ENCODE data around the gene C2CD4C. TPM values are rescaled to one million over a fixed set of nuclear protein-coding genes. Genes with fewer than 3 reads are reported as not detected.

The C2CD4C gene
- polyA plus RNA-seq, 1 donor from 2014 or later = 21.4 TPM

GRCh38 chr19:457636-458035 lies 48.7 kb upstream of the C2CD4C start:
- H3K9me3 ChIP-seq (ENCODE audit: low read length) = no peaks in the 10 kb centered on the region
- no peak overlapping the region for H3K27ac ChIP-seq (ENCODE audit: low read length)
- H3K4me2 ChIP-seq (ENCODE audit: low read length) = no peak overlapping the region
- H2AFZ ChIP-seq (ENCODE audit: low read depth, low read length) = no peak overlapping the region
- no peak for TF ChIP-seq EP300 (conservative IDR thresholded peaks at IDR 0.05; ENCODE audit: poor library complexity, severe bottlenecking)
- no peak for TF ChIP-seq REST (IDR thresholded peaks at IDR 0.05; ENCODE audit: borderline replicate concordance)
- no peak for TF ChIP-seq TAF1 (IDR thresholded peaks at IDR 0.05; ENCODE audit: low read depth)
- TF ChIP-seq POLR2AphosphoS5 (IDR thresholded peaks at IDR 0.05) = no peak
- TF ChIP-seq RAD21 (conservative IDR thresholded peaks at IDR 0.05) = no peak
- TF ChIP-seq EZH2 (IDR thresholded peaks at IDR 0.05; ENCODE audit: borderline replicate concordance, insufficient read depth, low read length, poor library complexity, severe bottlenecking) = no peak
- TF ChIP-seq MXI1 (conservative IDR thresholded peaks at IDR 0.05; ENCODE audit: poor library complexity, severe bottlenecking) = no peak
- TF ChIP-seq, protein P1, sequence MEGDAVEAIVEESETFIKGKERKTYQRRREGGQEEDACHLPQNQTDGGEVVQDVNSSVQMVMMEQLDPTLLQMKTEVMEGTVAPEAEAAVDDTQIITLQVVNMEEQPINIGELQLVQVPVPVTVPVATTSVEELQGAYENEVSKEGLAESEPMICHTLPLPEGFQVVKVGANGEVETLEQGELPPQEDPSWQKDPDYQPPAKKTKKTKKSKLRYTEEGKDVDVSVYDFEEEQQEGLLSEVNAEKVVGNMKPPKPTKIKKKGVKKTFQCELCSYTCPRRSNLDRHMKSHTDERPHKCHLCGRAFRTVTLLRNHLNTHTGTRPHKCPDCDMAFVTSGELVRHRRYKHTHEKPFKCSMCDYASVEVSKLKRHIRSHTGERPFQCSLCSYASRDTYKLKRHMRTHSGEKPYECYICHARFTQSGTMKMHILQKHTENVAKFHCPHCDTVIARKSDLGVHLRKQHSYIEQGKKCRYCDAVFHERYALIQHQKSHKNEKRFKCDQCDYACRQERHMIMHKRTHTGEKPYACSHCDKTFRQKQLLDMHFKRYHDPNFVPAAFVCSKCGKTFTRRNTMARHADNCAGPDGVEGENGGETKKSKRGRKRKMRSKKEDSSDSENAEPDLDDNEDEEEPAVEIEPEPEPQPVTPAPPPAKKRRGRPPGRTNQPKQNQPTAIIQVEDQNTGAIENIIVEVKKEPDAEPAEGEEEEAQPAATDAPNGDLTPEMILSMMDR (IDR thresholded peaks at IDR 0.05; ENCODE audit: poor library complexity, severe bottlenecking) = no peak
- TF ChIP-seq SMC3 (conservative IDR thresholded peaks at IDR 0.05; ENCODE audit: poor library complexity) = no peak
- H3K79me2 ChIP-seq (replicated peaks; ENCODE audit: insufficient read depth, low read length) = peaks cover 3% of the 10 kb centered on the region
- no peaks in the 10 kb centered on the region for H4K20me1 ChIP-seq (ENCODE audit: insufficient read depth)
- H3F3A ChIP-seq (ENCODE audit: insufficient read depth, low read length, poor library complexity, severe bottlenecking) = no peaks in the 10 kb centered on the region
- no peak overlapping the region for H3K4me3 ChIP-seq (ENCODE audit: low read length)
- H3K27me3 ChIP-seq (ENCODE audit: insufficient read depth, low read depth, low read length) = no peaks in the 10 kb centered on the region
- no peaks in the 10 kb centered on the region for H3K9me2 ChIP-seq (ENCODE audit: insufficient read depth, low read length)
- H3K36me3 ChIP-seq (ENCODE audit: insufficient read depth, low read length) = peaks cover 5% of the 10 kb centered on the region
- H3K9ac ChIP-seq (ENCODE audit: low read length) = no peak overlapping the region

- Histone ChIP-seq H3F3A (ENCODE audit: insufficient read depth, low read length, poor library complexity, severe bottlenecking) (no peaks in the 10 kb centered on the region), H3K4me2 (ENCODE audit: low read length) (no peak overlapping the region), H3K27me3 (ENCODE audit: insufficient read depth, low read depth, low read length) (no peaks in the 10 kb centered on the region), H3K27ac (ENCODE audit: low read length) (no peak overlapping the region), H2AFZ (ENCODE audit: low read depth, low read length) (no peak overlapping the region), H3K9ac (ENCODE audit: low read length) (no peak overlapping the region), H4K20me1 (ENCODE audit: insufficient read depth) (no peaks in the 10 kb centered on the region), H3K36me3 (ENCODE audit: insufficient read depth, low read length) (peaks cover 5% of the 10 kb centered on the region), H3K4me3 (ENCODE audit: low read length) (no peak overlapping the region), H3K9me3 (ENCODE audit: low read length) (no peaks in the 10 kb centered on the region), H3K9me2 (ENCODE audit: insufficient read depth, low read length) (no peaks in the 10 kb centered on the region), H3K79me2 (replicated peaks; ENCODE audit: insufficient read depth, low read length) (peaks cover 3% of the 10 kb centered on the region)
- TF ChIP-seq TAF1 (IDR thresholded peaks at IDR 0.05; ENCODE audit: low read depth) = no peak
- no peak for TF ChIP-seq RAD21 (conservative IDR thresholded peaks at IDR 0.05)
- TF ChIP-seq, protein P1 (IDR thresholded peaks at IDR 0.05; ENCODE audit: poor library complexity, severe bottlenecking) = no peak
- no peak for TF ChIP-seq EP300 (conservative IDR thresholded peaks at IDR 0.05; ENCODE audit: poor library complexity, severe bottlenecking)
- no peak for TF ChIP-seq EZH2 (IDR thresholded peaks at IDR 0.05; ENCODE audit: borderline replicate concordance, insufficient read depth, low read length, poor library complexity, severe bottlenecking)
- TF ChIP-seq SMC3 (conservative IDR thresholded peaks at IDR 0.05; ENCODE audit: poor library complexity) = no peak
- TF ChIP-seq MXI1 (conservative IDR thresholded peaks at IDR 0.05; ENCODE audit: poor library complexity, severe bottlenecking) = no peak
- no peak for TF ChIP-seq POLR2AphosphoS5 (IDR thresholded peaks at IDR 0.05)
- TF ChIP-seq REST (IDR thresholded peaks at IDR 0.05; ENCODE audit: borderline replicate concordance) = no peak
Observed at GRCh38 chr19:456547-457110, 47.7 kb upstream of the C2CD4C start.

All from neural cell (in vitro differentiated cells).